ENCODE data around the gene ZDHHC1.
"Not testable (repeated sequence)": the region's sequence is repeated elsewhere in the genome, so short reads cannot be mapped to it uniquely, and the experiment has no call there.

ZDHHC1 gene

GRCh38 chr16:67430977-67431774 is 14.9 kb upstream of the ZDHHC1 start, which contains the start of gene HSD11B2:
TSS of gene HSD11B2 (plus strand) at chr16:67431121. CDS start at chr16:67431249, 128 bp downstream.
- no peak for FAIRE-seq
- no peak for DNase-seq (ENCODE audit: insufficient read length, low spot score)

GRCh38 chr16:67430504-67430976 is 14.3 kb upstream of the ZDHHC1 start:
- no peak for FAIRE-seq
- no peak for DNase-seq (ENCODE audit: insufficient read length, low spot score)

- DNase-seq (ENCODE audit: insufficient read length, low spot score), result no peak
- no peak for FAIRE-seq
These were observed 13.7 kb upstream of the ZDHHC1 start for GRCh38 chr16:67429799-67430503.

- no peak for FAIRE-seq
- DNase-seq (ENCODE audit: insufficient read length, low spot score), result no peak
These were observed 12.9 kb upstream of the ZDHHC1 start for GRCh38 chr16:67429053-67429798.

GRCh38 chr16:67428146-67428731 is 12.0 kb upstream of the ZDHHC1 start:
- peak; percentile 80 for DNase-seq (ENCODE audit: insufficient read length, low spot score)
- peak; percentile 66 for FAIRE-seq

GRCh38 chr16:67426950-67427349 is 10.7 kb upstream of the ZDHHC1 start:
- no peak for FAIRE-seq
- DNase-seq (ENCODE audit: insufficient read length, low spot score), result no peak

- no peak for FAIRE-seq
- DNase-seq (ENCODE audit: insufficient read length, low spot score), result no peak
These were observed 9.7 kb upstream of the ZDHHC1 start for GRCh38 chr16:67426022-67426421.

GRCh38 chr16:67425580-67425979 is 9.3 kb upstream of the ZDHHC1 start:
- FAIRE-seq, result no peak
- DNase-seq (ENCODE audit: insufficient read length, low spot score), result no peak

GRCh38 chr16:67425061-67425460 is 8.8 kb upstream of the ZDHHC1 start:
- DNase-seq (ENCODE audit: insufficient read length, low spot score), result no peak
- no peak for FAIRE-seq

- no peak for FAIRE-seq
These were observed 8.0 kb upstream of the ZDHHC1 start for GRCh38 chr16:67424261-67424615.

GRCh38 chr16:67423611-67424260 is 7.5 kb upstream of the ZDHHC1 start:
- FAIRE-seq, result no peak
- DNase-seq (ENCODE audit: insufficient read length, low spot score), result no peak

More at GRCh38 chr16:67424261-67424615, 8.0 kb upstream of the ZDHHC1 start:
- no peak for DNase-seq (ENCODE audit: insufficient read length, low spot score)

GRCh38 chr16:67423015-67423414 is 6.7 kb upstream of the ZDHHC1 start:
- DNase-seq (ENCODE audit: insufficient read length, low spot score) (no peak), FAIRE-seq (no peak)

- no peak for DNase-seq (ENCODE audit: insufficient read length, low spot score)
- no peak for FAIRE-seq
These were observed 4.8 kb upstream of the ZDHHC1 start for GRCh38 chr16:67421030-67421429.

GRCh38 chr16:67419931-67420330 is 3.7 kb upstream of the ZDHHC1 start:
- no peak for DNase-seq (ENCODE audit: insufficient read length, low spot score)
- FAIRE-seq, result no peak

GRCh38 chr16:67419502-67419901 is 3.2 kb upstream of the ZDHHC1 start:
- DNase-seq (ENCODE audit: insufficient read length, low spot score) (no peak), FAIRE-seq (no peak)

- no peak for FAIRE-seq
These were observed 1.2 kb upstream of the ZDHHC1 start for GRCh38 chr16:67417333-67418061.

GRCh38 chr16:67415421-67415820 is 856 bp downstream of the ZDHHC1 start:
- not testable (repeated sequence) for DNase-seq (ENCODE audit: insufficient read length, low spot score); FAIRE-seq

More at GRCh38 chr16:67417333-67418061, 1.2 kb upstream of the ZDHHC1 start:
- DNase-seq (ENCODE audit: insufficient read length, low spot score), result no peak

GRCh38 chr16:67413978-67414911 is 2.0 kb downstream of the ZDHHC1 start:
- DNase-seq (ENCODE audit: insufficient read length, low spot score), result no peak
- no peak for FAIRE-seq
